GM18520 (cell line): ENCODE results near the gene GLCE.
"Not testable (repeated sequence)": the region's sequence is repeated elsewhere in the genome, so short reads cannot be mapped to it uniquely, and the experiment has no call there.

Experiments
- ATAC-seq: cut with Tn5 transposase; IDR thresholded peaks from one replicate; pipeline ENCODE4 v1.9.1; 2021; ENCODE audit not compliant: unreplicated experiment

GLCE gene

DNA sequence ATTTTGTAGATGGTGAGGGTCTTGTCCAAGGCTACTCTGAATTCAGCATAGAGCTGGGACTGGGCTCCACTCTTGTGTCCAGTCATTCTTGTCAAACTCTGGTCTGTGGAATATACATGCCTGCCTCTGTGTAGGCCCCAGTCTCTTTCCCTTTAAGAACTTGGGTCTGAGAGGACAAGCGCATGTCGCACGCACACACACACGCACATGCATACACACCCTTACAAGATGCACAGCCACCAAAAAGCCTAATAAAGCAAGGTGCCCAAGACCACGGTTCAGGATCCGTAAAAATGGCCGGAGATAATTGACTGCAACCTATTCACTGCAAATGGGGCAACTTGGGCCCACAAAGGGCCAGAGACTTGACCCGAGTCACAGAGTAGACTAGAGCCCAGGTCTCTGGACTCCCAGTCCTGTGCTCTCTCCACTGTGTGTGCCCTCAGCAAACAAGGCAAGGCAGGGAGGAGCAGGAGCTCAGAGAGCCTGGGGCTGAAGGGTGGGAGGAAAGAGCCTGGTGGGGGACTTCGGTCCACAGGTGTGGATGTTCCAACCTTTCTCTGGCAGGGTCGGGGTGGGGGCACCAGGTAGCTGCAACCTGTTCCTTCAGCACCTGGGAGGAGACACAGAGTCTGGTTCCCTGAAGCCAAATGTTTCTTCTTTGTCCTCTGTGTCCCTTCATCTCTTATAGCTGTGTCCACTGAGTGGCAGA, 137.4 kb downstream of the GLCE start:
- ATAC-seq: no peak

DNA sequence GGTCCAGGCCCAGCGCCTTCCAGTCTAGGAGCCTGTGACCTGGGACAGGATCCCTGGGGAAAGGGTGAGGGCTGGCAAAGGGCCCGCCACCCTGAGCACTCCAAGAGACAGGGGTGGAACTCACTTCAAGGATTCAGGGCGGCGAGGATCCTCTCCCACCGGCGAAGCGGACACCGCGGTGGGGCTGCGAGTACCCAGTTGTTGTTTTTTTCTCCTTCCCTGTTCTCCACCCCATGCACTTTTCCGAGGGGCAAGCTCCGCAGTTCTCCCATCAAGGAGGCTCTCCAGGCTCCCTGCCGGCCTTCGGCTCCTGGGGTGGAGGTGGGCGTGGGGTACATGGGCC, 137.9 kb downstream of the GLCE start:
- ATAC-seq: no peak

DNA sequence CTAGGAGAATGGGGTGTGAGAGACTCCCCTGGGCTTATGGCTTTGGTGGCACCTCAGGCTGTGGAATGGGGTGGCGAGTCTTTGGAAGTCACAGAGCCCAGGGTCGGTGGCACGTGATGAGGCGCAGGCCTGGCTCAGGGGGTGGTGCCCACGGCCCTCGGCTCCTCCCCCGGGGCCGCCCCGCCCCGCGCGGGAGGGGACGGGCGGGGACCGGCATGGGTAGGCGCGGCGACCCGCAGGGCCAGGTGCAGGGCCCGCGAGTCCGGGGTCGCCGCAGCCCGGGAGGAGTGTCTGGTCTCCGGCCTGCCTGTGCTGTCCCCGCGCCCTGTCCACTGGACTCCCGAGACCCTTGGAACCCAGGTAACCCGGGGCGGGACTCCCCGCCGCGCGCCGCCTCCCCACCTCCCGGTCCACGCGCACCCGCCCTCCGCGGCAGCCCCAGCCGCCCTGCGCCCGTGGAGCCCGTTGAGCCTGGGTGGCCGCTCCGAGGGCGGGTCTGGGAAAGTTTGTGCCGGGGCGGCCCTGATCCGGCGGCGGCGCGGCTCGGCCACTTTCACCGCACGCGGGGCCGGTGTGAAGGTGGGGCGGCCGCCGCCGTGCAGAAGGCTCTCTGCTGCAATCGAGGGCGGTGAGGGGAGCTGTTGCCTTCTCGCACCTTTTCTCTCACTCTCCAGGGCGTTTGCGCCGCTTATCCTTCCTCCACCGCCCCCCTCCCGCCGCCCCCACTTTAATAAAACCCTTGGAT, 138.4 kb downstream of the GLCE start, which contains the start of gene PAQR5:
Gene PAQR5 (plus strand): TSS at position 216 of the 745 bp plus-strand sequence. CDS start 61,169 bp downstream, outside the sequence.
- no peak for ATAC-seq

DNA sequence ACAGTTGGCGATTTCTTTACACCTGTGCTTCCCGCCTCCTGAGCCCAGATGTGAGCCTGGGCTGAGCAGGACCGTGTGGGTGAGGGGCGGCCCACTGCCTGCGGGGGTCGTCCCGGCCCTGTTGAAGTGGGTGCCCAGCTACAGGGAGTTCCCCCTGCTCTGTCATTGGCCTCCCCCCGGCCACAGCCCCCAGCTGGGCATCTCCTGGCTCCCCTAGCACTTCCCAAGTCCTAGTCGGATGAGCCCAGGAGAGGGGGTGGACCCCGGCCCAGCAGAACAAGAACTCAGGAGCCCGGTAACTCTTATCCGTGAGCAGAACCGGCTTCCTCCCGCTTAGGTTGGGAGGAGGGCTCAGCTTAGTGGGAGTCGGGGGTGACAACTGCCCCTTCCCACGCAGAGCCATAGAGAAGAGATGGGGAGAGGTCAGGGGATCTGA, 139.0 kb downstream of the GLCE start:
- ATAC-seq: no peak

DNA sequence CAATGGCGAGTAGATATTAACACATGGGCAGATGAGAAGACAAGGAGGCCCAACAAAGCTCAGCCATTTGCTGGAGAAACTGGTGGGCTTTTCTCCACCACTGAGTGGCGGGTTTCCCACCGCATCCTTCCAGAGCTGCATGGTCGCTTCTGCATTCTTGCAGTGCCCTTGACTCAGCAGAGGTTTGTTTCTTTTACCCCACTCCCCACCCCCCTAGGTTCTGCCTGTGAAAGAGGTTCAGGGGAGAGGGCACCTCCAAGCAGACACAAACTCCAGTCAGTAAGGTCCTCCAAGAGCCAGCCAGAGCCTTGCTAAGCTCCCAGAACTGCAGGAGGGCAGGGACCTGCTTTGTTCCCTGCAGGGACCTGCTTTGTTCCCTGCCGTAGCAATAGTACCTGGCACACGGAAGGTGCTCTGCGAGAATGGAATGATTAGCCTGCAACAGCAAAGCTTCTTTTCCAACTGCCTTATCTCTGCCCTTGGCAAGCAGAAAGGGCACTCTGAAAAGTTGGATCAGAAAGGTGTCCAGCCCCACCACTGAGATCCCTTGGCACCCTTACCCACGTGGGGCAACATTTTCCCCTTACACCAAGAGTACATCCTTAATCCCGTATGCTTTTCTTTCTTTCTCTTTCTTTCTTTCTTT, 139.6 kb downstream of the GLCE start:
- no peak for ATAC-seq

DNA sequence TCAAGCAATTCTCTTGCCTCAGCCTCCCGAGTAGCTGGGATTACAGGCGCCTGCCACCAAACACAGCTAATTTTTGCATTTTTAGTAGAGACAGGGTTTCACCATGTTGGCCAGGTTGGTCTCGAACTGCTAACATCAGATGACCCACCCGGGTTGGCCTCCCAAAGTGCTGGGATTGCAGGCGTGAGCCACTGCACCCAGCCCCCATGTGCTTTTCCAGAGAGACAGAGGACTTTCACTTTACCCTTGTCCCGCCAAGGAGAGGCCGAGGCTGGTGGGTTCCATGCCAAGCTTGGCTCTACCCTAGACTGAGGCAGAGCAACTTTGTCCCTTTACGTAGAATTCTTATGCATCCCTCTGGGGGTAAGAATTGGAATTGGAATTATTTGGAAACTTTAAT, 140.7 kb downstream of the GLCE start:
- not testable (repeated sequence) for ATAC-seq

DNA sequence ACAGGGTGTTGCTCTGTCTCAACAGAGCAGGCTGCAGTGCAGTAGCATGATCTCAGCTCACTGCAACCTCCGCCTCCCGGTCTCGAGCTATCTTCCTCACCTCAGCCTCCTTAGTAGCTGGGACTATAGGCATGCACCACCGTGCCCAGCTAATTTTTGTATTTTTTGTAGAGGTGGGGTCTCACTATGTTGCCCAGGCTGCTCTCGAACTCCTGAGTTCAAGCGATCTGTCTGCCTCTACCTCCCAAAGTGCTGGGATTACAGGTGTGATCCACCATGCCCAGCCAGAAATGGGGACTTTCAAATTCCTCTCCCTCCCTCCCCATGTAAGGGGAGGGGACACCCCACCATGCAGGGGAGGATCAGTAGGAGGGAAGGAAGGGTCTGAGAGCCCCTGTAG, 141.7 kb downstream of the GLCE start:
- not testable (repeated sequence) for ATAC-seq

DNA sequence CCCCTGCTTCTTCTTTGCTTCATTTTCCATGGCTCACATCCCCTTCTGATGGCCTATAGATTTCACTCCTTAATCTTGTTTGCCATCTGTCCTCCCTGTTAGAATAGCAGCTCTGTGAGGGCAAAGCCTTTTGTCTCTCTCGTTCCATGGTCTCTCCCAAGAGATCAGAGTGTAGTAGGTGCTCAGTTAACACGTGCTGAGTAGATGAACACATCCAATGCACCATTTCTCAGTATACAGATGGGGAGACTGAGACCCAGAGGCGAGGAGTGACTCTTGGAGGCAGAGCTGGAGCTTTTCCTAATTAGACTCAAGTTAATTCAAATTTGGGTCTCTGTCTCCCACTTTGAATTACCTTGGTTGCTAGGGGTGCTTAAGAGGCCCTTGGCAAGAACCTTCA, 142.5 kb downstream of the GLCE start:
- ATAC-seq: no peak

DNA sequence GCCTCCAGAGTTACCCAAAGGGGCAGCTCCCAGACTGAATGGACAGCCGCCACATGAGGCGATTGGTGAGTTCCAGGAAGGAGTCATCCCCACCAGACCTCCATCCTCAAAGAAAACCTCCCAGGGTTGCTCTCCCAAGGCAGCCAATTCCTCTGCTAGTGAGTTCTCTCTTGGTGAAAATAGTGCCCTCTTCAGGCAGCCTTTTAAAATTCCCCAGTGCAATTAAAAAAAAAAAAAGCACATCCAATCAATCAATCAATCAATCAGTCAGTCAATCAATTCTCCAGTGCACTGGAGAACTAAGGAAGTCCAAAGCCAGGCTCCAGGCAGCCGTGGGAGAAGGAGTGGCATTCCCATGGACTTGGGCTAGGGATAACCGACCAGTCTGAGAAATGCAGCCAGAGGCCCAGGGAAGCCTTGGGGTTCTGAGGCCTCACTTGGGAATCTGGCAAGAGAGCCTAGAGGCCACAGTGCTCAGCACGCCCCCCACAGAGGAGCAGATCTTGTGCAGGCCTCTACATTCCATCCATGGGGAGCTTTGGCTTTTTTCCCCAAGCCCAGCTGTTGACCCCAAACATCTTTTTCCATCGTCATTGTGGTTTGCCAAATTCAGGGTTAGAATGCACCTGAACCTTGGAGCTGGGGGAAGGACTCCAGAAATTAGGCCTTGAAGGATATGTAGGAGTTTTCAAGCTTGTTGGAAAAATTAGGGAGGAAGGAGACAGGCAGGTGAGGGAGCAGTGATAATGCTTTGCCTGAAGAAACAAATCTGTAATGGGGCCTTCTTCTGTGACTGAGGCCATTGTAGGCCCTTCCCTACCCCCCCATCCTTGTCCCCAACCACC, 143.1 kb downstream of the GLCE start:
- ATAC-seq: no peak

DNA sequence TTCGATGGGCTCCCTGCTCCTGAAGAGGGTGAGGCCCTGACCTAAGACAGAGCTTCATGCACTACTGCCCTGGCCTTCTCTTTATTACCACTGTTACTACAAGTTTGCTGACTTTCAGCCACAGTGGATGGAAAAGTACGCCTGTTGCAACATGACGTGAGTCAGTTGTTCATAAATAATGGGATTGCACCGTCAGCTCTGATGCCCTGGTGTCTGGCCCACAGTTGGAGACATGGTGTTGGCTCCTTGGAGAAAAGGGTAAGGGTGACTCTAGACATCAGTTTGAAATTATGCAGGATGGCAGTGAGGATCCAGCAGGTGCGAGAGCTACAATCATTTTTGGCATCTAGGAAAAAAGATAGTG, 143.7 kb downstream of the GLCE start:
- no peak for ATAC-seq

DNA sequence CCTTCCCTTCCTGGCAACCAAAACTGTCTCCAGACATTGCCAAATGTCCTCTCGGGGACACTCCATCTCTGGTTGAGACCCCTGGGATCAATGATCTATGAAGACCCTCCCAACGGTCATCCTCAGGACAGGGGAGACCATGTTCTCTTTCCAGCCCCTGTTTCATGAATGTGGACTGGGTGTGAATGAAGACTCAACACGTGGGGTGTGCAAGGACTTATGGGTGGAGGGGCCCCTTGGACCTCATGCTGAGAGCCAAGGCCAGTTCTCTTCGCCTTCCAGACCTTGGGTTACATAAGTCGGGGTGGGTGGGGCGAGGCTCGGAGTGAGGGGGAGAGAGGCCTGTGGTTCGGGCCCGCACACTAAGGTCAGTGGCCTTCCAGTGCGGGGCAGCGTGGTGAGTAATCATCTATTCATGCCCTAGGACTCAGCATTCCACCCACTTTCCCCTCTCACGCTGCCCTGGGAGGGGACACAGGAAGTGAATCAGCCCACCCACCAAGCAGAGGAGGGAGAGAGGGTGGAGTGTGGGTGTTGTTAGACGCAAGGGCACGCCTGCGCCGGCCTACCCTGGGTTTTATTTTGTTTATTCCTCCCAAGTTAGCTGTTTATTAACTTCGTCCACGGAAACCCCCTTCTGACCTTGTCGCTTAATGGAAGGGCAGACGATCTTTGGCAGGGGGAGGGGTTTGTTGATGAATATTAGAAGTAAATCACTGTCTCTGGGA, 144.9 kb downstream of the GLCE start:
- ATAC-seq: no peak

DNA sequence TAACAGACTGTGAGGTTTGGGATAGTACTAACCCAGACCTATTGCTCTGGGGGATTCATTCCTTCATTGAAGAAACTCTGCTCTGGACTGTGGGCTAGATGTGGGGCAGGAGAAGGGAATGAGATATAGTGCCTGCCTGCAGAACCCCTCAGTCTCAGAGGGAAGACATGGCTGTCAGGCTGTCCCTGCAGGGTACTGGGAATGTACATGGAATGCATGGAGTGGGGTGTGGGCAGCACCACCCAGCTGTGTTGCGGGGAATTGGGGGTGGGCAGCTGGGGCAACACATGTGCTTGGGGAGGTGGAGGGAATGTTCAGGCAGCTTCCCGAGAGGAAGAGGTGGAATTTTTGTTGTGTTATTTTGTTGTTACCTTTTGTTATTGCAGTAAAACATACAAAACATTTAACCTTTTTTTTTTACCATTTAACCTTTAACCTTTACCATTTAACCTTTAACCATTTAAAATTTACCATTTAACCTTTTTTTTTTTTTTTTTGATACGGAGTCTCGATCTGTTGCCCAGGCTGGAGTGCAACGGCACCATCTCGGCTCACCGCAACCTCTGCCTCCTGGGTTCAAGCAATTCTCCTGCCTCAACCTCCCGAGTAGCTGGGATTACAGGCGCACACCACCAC, 145.6 kb downstream of the GLCE start:
- ATAC-seq: no peak

DNA sequence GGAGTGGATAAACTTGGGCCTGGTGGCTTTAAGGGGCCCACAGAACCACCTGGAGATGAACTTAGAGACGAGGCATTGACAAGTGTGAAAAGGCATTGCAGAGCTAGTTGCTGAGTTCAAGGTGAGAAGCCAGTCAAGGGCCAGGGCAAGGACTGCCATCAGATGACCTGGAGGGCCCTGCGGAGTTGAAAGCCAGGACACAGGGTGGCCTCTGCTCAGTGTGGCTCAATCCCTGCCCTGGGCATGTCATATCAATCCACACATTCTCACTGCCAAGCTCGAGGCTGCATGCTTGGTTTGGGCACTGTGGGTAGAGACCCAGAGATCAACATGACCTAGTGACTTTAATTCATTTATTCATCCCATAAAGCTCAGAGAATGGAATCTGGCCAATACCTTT, 147.5 kb downstream of the GLCE start:
- ATAC-seq: no peak

DNA sequence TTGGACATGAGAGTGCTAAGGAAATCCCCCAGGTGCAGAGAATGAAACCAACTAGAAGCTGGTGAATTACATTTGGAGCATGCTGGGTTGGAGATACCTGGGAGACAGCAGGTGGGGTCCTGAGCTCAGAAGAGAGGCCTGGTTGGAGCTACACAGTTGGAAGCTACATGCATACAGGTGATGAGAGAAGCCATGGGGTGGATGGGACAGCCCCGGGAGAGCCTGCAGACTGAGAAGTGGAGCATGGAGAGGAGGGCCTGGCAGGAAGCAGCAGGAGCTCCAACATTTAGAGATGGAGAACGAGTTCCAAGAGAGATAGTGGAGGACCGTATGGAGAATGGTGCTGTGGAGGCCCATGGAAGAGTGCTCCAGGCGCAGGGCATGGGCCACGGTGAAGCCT, 148.5 kb downstream of the GLCE start:
- ATAC-seq: no peak

DNA sequence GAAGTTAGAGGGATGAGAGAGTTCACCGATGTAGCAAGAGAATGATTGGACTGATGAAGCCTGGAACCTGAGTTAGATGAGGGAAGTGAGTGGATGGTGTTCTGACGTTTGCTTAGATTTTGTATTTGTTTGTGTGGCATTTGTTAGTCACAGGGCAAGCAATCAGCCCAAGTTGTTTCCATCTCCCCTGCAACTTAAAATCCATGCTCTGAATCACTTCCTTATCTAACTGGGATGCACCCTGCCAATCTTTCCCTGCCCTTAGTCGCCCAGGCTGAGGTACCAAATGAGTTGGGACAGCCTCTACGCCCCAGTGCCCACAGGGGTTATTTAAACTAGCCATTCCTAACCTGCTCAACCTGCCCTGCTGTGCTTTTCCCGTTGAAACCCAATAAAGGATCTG, 150.9 kb downstream of the GLCE start:
- ATAC-seq: no peak

DNA sequence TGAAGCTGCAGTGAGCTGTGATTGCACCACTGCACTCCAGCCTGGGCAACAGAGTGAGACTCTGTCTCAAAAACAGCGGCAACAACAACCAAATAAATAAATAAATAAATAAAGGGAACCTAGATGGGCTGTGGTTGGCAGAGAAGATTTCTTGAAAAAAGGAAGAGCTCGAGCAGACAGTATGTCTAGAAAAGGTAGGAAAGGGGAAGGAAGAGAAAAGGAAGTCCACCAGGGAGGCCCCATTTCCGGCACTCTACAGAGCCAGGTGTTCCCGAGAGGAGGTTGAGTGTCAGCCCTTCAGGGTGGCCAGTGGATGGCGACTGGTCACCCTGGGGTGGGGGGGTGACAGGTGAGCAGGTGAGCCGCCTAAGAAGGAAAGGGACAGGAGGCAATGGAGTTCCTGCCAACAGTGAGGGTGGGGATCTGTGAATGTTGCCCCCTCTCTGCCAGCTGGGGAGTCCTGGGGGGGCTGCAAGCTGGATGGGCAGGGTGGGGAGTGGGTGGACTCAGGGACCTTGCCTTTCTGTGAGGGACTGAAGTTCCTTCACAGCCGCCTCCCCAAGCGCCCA, 153.1 kb downstream of the GLCE start:
- ATAC-seq: no peak

DNA sequence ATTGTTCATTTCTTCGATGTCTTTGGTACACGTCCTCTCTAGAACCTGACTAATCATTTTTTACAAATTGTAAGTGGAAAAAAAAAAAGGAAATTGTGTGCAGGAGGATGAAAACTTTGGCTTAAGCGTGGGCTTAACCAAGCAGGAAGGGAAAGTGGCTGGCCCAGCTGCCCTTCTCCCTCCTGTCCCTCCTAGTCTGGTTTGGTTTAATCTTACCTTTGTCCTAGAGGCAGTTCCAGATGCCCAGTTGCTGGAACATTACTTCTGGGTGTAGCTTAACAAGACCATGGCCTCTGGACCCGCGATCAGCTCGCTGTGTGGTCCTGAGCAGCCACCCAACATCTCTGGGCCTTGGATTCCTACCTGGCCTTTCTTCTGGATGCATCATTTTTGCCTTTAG, 153.7 kb downstream of the GLCE start:
- ATAC-seq: no peak

DNA sequence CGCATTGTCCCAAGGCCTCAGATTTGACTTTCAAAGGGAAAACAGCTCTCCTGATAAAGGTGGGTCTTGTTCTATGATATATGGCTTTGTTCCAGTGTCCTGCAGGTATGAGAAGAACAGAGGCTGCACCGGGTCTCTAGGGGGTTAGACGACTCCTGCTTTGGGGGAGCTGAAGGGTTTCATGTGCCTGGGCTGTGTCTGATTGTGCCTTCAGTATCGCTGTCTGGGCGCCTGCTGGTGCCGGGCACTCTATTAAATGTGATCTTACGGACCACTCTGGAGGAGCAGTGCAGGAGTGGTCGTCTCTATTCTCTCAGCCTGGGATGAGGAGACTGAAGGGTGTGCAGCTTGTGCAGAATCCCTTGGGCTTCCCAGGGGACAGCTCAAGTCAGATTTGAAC, 154.3 kb downstream of the GLCE start:
- ATAC-seq: no peak

DNA sequence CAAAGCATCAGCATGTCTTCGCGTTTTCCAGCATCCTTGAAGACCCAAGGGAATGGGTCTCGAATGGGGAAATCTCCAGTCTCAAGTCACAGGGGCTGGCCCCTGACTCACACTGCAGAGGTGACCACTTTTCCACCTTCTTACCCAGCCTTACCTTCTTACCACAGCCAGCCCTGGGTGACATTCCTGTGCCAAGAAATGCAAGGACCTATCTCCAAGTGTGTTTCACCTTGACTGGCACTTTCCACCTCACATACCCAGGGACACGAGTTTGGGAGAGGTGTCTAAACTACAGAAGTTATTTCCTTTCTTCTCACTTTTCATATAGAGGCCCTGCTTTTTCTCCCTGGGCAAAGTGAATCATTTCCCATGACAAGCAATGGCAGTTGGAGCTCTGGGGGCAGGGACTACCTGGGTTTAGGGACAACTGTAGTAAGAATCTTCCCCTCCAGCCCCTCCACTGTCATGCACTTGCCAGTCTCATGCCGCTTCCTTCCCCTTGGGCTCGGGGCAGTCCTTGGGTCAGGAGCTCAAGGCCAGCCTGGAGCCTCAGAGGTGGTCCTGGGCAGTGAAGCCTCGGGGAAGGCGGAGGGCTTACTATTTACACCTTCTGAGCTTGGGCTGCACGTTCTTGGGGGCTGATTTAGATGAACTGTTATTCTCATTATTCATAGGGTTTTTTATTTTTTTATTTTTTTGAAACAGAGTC, 155.1 kb downstream of the GLCE start:
- ATAC-seq: no peak
